Stimulated activated CD4-positive, alpha-beta T cell treated with anti-CD3 and anti-CD28 coated beads, Interleukin-1b, Interleukin-23, amount 100 ng/mL, for 24 hours (primary cell): ENCODE measurements around the gene CCDC8.
"Not testable (repeated sequence)": the region's sequence is repeated elsewhere in the genome, so short reads cannot be mapped to it uniquely, and the experiment has no call there.

ENCODE experiments used
- DNase-seq, 4 experiments: peaks; one replicate each; pipeline ENCODE4 v3.0.0-alpha.2; 2020; ENCODE audit warnings: low read depth in 4 of 4, low spot score in 1 of 4

The CCDC8 gene

GRCh38 chr19:46383171-46383815 is 30.1 kb downstream of the CCDC8 start:
- DNase-seq: no peak

DNA sequence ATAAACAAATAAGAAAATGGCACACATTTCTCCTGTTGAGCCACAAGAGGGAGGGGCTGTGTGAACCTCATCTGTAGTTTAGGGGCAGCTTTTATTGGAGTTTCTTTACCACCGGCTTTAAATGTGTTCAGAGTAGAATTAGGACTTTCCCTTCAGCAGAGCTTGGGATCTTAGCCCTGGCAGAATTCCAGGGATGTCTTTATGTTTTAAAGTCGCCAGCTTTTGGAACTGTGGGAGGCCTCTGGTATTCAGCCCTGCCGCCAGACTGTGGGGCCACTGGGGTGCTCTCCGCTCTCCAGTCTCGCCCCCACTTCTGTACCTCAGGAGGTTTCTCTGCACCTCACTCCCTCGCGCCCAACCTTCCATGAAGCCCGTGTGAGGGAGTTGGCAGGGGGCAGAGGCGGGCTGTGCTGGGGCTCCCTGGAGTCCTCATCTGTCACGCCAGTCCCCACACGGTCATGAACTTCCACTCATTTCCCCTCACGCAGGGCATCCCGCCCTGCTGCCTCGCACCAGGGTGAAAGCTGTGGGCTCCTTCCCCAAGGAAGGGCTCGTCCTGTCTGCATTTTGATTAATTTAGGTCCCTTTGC is 31.5 kb downstream of the CCDC8 start:
- no peak for DNase-seq

DNA sequence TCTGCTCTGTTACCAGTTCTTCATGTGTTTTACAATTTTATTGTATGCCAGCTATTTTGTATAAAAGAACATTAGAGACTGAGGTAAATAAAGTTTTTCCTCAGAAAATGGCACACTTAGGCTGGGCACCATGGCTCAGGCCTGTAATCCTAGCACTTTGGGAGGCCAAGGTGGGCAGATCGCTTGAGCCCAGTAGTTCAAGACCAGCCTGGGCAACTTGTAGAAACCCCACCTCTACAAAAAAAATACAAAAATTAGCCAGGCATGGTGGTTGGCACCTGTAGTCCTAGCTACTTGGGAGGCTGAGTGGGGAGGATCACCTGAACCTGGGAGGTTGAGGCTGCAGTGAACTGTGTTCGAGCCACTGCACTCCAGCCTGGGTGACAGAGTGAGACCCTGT is 32.0 kb downstream of the CCDC8 start:
- DNase-seq: no peak

DNA sequence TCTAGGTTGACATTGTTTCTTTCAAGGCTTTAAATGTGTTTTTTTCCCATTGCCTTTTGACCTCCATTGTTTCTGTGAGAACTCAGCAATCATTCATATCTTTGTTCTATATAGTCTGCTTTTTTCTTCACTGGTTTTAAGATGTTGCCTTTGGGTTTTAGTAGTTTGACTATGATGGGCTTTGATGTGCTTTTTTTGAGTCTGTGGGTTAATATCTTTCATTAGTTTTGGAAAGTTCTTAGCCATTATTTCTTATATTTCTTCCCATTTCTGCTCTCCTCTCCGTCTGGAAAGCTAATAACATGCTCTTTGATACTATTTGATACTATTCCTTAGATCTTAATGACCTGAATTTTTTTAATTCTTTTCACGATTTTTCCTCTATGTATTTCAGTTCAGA is 32.7 kb downstream of the CCDC8 start:
- DNase-seq: no peak

GRCh38 chr19:46378268-46378667 is 35.1 kb downstream of the CCDC8 start:
- DNase-seq: no peak

- DNase-seq: no peak
These were observed 36.9 kb downstream of the CCDC8 start for GRCh38 chr19:46376241-46377153.

DNA sequence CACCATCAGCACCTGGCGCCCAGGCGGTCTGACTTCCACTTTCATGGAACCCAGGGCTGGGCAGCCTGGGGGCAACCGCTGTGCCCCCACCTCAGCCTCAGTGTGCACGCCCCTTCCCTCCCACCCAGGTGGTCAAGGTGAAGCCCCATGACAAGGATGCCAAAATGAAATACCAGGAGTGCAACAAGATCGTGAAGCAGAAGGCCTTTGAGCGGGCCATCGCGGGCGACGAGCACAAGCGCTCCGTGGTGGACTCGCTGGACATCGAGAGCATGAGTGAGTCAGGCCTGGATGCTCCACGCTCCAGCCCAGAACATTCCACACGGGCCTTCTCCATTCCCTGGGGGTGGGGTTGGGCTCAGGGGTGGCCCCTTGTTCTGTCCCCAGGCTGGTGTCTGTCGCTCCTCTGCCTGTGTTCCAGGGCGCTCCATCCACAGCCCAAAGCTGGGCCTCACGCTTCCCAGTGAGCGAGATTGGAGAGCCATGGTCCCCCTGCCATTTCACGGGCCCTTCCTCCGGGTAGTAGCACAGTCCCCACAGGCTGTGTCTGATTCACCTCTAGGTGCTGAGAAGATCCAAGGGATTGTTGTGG is 37.8 kb downstream of the CCDC8 start:
- not testable (repeated sequence) for DNase-seq

DNA sequence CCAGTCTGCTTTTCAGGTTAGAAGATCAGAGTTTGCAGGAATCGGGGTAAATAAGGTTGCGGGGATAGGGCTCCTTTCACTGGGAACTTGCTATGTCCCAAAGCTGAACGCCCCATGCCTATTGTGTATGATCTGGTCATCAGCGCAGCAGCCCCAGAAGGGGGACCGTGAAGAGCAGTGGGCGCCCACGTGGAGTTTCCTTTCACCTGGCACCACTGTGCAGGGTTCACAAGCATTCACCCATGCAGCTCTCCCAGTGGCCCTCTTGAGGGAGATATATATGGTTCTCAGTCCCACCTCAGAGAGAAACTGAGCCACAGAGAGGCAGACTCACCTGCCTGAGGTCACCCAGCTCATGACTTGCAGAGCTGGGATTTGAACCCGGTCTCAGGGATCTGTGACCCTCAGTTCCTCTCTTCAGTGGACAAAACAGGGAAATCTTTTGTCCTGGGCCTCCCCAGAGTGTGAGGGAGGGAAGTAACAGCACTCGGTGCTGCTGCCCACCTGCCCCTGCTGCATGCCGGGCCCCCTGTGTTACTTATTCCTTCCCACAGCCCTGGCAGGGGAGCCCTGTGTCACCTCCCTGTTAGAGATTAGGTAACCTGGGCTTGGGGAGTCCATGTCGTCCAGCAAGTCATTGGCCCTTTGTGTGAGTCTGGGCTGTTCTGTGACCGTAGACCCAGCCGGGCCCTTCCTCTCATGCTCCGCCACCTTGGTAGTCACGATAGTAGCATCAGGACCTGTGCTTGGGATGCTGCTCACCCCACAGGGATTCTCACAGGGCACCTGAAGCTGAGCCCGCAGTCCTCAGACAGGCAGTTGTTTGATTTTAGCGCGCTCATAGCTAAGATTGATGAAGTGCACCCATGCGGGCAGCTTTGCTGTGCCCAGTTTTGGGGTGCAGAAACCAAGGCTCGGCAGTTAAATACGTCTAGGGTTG is 38.6 kb downstream of the CCDC8 start:
- DNase-seq: no peak

DNA sequence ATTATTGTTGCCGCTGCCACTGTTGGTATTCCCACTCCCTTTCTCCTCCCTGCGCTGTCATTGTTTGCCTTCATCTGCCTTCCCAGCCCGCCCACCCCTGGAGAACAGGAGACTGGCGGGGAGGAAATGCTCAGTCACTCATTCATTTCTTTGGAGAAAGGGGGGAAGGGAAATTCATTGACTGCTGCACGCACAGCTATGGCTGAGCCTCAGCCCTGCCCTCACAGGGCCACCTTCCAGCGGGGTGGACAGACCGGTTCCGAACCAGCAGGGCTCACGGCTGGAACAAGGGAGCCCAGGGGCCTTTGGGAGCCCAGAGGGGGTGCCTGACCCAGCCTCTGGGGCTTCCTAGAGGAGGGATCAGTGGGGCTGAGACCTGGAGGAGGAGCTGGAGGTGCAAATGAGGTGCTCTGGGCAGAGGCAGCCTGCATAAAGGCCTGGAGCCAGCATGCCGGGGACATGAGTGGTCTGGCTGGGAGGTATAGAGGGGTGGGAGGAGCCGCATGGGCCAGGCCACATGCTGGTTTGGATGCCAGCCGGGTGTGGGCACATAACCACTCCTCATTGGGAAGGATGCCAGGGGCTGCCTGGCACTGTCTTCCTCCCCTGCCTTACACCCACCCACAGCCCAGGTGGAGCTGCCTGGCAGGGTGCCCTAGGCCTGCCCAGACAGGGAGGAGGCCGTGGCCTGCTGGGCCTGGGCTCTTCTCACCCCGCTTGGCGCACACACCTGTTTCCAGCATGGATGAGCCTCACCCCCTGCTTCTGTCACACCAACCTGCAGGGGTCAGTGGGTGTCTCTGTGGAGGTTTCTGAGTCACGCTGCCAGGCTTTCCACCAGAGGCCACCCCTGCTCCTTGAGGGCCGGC is 39.6 kb downstream of the CCDC8 start:
- no peak for DNase-seq

DNA sequence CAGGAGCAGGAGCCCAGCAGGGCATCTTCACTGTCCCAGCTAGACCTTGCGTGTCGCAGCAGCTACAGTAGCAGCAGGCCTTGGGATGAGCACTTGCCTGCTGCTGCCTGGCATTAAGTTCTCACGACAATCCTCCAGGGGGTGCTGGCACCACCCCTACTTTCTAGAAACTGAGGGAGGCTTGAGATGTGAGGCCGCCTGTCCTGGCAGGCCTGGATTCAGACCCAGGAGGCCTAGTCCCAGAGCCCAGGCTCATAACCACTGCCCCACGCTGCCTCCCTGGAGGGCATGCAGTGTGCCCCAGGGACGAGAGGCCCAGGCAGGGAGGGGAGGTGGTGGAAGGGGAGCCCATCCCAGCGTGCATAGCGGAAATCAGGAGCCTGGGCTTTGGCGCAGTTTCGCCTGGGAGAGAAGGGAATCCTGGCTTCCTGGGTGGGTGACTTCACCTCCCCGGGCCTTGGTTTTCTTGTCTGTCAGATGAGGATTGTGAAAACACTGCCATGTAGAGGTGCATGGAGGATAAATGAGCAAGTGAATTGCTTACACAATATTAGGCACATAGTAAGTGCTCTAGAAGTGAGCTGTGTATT is 40.4 kb downstream of the CCDC8 start:
- no peak for DNase-seq

GRCh38 chr19:46371371-46371901 is 41.9 kb downstream of the CCDC8 start:
- no peak for DNase-seq

DNA sequence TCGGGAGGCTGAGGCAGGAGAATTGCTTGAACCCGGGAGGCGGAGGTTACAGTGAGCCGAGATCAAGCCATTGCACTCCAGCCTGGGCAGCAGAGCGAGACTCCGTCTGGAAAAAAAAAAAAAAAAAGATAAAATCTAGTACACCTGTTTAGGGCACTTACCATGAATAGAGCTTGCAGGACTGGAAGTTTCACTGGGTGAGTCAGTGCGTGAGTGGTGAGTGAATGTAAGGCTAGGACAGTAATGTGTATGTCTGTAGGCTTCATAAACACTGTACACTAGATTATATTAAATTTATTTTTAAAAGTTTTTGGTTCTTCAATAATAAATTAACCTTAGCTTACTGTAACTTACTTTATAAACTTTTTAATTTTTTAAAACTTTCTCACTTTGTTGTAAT is 43.5 kb downstream of the CCDC8 start:
- DNase-seq: no peak

- no peak for DNase-seq
These were observed 45.2 kb downstream of the CCDC8 start for GRCh38 chr19:46368116-46368515.

GRCh38 chr19:46367426-46367825 is 45.9 kb downstream of the CCDC8 start:
- DNase-seq: no peak

- no peak for DNase-seq
These were observed 46.6 kb downstream of the CCDC8 start for GRCh38 chr19:46366620-46367292.

DNA sequence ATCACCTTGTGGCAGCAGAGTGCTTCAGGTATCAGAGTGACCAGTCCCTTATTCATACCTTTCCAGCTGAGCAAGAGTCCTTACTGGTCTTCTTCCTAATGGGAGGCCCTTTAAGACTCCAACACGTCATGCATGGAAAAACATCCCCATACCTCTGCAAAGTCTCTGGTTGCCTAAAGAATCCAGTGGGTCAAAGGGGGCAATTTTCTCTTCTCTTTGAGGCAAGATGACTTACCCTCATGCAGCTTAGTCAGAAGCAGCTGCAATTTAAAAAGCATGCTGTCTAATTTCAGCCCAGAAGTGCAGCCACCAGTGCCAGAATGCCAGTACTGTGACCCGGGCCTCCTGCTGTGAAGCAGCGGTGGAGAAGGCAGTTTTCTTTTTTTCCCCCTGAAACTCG is 47.8 kb downstream of the CCDC8 start:
- no peak for DNase-seq

GRCh38 chr19:46364359-46364758 is 49.0 kb downstream of the CCDC8 start:
- DNase-seq: no peak

- no peak for DNase-seq
These were observed 51.4 kb downstream of the CCDC8 start for GRCh38 chr19:46361915-46362314.
